GM19099 (cell line): ENCODE measurements around the gene LSG1.

ENCODE experiments used
- POLR2A ChIP-seq: IDR thresholded peaks from 3 replicates; pipeline ENCODE4 v1.6.1; 2011; ENCODE audit warnings: low read depth; ENCODE audit not compliant: insufficient read length; ENCODE audit errors: extremely low read depth

The LSG1 gene

GRCh38 chr3:194691481-194692283, 19.7 kb upstream of the LSG1 start:
- no peak for TF ChIP-seq POLR2A

GRCh38 chr3:194690501-194691372, 18.7 kb upstream of the LSG1 start:
- no peak for TF ChIP-seq POLR2A

GRCh38 chr3:194689493-194689944, 17.5 kb upstream of the LSG1 start:
- TF ChIP-seq POLR2A: no peak

GRCh38 chr3:194688946-194689345, 17.0 kb upstream of the LSG1 start:
- no peak for TF ChIP-seq POLR2A

- TF ChIP-seq POLR2A: no peak
Measured at GRCh38 chr3:194688200-194688740, 16.3 kb upstream of the LSG1 start.

GRCh38 chr3:194687638-194688199, 15.7 kb upstream of the LSG1 start:
- no peak for TF ChIP-seq POLR2A

- TF ChIP-seq POLR2A: no peak
Measured at GRCh38 chr3:194686816-194687637, 15.0 kb upstream of the LSG1 start.

- no peak for TF ChIP-seq POLR2A
Measured at GRCh38 chr3:194686414-194686815, 14.4 kb upstream of the LSG1 start.

GRCh38 chr3:194685718-194686413, 13.9 kb upstream of the LSG1 start, which contains the start of gene FAM43A:
Gene FAM43A (plus strand): TSS chr3:194685883. CDS start chr3:194686827, 944 bp downstream.
- peak; percentile 98 for TF ChIP-seq POLR2A

- TF ChIP-seq POLR2A: no peak
Measured at GRCh38 chr3:194685065-194685717, 13.2 kb upstream of the LSG1 start.

GRCh38 chr3:194683380-194683779, 11.4 kb upstream of the LSG1 start:
- no peak for TF ChIP-seq POLR2A

- no peak for TF ChIP-seq POLR2A
Measured at GRCh38 chr3:194682694-194683310, 10.8 kb upstream of the LSG1 start.

GRCh38 chr3:194682189-194682693, 10.2 kb upstream of the LSG1 start:
- TF ChIP-seq POLR2A: no peak
